Measurements from ENCODE around the gene VDR.

The VDR gene

DNA sequence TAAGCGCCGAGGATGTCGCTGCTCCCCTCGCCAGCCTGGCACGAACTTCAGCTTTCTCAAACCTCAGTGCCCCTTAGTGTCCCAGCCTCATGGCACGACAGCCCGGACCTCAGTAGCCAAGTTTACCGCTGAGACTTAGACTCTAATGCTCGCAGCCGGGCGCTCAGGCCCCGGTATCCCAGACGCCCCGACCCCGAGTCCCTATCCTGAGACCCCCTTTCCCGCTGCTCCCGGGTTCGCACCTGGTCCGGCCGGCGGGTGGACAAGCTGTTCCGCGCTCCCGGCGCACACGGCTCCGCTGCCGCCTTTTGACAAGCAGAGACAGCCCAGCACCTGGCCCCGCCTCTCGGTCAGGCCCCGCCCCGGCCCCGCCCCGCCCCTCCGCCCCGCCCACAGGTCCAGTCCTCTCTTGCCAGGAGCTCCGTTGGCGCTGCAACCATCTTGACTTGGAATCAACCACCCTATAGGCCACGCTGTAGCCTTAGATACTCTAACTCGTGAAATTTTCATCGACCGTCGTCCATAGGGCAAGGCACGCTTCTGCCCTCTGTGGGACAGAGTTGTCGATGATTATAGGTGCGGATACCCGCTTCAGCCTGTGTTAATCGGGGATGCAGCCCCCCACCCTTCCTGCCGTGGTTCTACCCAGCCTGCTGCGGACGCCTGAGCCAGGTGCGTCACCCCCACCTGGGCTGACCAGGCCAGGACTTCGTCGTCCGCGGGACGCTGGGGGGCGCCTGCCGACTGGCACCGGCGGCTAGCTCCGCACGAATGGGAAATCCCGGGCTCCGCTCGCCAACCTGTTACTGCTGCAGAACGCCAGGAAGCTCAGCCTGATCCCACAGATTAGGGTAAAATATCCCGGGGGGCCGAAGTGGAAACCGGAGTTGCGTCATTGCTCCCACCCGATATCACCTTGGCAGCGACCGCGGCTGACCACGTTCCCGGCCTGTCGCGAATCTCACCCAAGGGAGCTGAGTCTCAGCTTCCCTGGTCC is at the start of gene VDR:
VDR (minus strand) TSS at position 282 of the 997 bp plus-strand sequence. CDS start 25,881 bp downstream, outside the sequence.
- DNase-seq, result peak; percentile 81

DNA sequence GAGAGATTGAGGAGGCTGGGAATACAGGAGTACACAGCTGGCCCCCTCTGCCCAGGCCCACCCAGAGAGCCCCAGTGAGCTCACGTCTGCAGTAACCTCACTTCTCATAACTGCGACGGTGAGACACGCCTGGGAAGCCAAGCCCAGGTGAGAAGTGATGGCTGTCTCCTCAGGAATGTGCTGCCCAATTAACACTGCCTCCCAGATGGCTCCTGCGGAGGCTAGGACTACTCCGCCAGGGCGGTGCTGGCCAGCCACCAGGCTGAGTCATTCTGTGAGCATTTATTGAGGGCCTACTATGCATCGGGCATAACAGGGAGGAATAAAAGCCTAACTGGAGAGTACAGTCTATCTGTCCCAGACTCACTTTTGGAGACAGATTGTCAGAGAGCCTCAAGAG is 49.3 kb upstream of the VDR start:
- no peak for DNase-seq

DNA sequence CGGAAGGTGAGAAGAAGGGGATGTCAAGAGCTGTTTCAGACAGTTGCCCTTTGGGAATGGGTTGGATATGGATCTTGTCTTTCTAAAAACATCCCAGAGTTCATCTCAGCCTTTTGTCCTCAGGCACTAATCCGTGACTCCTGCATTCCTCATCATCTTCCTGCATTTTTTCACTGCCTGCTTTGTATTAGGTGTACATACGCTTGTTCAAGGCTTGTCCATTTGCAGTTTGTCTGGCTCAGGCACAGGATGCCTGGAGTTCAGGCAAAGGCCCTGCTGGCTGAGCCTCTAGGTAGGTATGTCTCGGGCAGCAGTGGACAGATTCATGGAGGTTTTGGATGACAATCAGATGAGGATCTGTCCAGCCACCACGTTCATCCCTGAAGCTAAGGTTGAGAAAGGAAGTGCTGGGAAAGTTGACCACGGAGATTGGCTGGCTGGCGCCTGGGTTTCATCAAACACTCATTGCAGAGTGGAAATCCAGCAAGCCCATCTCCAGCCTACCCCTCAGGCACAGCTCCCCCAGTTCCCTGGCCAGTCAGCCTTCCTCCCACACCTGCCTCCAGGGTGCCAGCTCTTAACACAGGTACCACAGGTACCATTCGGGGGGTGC is 46.2 kb upstream of the VDR start:
- DNase-seq, result no peak

DNA sequence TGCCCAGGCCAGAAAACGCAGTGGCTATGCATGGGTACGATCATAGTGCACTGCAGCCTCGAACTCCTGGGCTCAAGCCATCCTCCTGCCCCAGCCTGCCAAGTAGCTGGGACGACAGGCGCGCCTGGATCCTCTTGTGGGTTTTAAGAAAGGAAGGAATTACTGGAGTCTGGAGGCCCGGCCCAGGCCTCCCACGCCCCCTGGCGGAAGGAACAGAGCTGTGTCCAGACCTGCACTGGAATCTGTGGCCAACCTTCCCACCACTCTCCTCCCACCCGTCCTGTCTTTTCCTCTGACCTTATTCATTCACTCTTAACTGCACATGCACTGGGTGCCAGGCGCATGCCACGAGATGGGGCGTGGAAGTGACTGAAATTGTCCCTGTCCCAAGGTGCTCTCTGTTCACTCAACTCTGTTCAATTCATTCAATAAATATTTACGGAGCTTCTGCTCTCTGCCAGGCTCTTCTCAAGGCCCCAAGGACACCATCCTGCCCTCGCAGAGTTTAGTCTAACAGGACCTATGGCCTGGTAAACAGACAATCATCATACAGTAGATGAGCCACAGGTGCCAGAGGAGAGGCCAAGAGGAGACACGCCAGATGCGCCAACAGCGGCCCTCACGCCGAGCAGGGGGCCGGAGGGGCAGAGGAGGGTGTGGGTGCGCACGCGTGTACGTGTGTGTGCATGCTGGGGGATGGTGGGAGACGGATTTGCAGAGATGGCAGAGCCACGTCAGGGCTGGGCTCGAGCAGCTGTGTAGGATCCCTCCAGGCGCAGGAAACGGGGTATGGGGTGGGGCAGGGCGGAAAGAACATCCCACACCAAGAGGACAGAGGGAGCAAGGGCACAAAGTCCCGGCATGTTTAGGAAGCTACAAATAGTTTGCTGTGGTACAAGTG is 44.9 kb upstream of the VDR start:
- DNase-seq, result peak; percentile 49

DNA sequence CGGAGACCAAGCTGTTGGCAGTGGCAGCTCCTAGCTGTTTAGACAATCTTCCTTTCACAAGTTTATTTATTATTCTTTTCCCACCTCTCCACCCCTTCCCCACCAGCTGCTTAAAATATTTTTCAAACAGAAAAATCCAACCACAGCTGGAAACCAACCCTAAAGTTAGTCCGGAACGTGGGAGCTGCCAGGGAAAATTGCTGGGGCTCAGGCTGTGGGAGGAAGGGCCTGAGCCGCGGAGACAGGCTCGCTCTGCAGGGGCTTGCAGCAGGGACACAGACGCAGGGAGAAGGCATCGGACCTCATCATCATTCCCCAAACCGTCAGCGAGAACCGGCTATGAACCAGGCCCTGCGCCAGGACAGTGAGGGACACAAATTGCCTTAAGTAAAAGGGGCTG is 42.5 kb upstream of the VDR start:
- DNase-seq, result no peak

DNA sequence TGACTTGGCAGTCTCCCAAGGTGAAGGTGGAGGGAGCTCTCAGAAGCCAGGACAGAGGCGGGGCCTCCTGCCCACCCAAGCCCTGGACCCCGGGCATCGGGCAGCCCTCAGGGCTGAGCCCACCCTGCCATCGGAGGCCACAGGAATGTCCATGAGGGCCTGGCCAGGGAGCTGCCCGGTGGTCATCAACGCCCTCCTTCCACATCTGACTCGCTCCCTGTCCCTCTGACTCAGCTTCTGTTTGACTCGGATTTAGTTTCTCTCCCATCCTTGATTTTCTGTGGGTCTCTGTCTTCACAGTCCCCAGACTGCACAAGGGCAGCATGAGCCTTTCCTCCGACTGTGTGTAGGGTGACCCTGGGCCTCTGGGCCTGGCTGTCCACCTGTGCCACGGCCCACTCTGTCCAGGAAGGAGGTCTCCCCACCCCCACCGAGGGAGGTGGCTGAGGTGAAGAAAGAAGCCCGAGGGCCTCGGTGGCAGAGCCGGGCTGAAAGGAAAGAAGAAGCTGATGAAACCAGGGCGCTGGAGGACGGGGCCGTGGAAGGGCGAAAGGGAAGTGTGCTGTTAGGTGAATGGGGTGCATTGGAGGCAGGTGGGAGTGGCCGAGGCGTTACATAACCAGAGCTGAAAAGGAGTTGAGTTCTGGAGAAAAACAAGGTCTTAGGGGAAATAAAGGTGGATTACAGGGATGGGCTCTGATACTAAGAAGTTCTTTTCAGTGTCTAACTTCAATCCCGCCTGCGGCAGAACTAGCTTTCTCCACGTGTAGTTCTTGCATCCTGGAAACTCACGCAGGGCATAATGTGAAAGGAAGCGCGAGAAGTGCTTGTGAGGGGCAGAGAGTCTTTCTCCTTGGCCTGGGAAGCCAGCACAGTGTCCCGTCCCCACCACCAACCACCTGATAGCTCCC is 41.9 kb upstream of the VDR start:
- DNase-seq, result no peak

DNA sequence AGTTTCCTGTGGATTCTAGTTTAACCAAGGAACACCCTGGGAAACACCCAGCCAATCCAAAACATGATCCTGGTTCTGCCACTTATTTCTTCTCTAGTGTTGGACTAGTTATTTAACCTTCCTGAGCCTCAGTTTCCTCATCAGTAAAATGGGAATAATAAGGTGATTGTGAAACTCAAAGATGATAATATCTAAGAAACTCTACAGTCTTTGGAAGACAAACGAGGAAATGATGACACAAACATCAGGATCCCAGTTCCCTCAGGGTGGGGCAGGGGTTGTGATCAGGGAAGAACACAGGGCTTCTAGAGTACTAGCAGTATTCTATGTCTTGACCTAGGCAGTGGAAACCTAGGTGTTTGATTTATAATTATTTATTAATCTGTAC is 40.5 kb upstream of the VDR start:
- DNase-seq, result no peak

DNA sequence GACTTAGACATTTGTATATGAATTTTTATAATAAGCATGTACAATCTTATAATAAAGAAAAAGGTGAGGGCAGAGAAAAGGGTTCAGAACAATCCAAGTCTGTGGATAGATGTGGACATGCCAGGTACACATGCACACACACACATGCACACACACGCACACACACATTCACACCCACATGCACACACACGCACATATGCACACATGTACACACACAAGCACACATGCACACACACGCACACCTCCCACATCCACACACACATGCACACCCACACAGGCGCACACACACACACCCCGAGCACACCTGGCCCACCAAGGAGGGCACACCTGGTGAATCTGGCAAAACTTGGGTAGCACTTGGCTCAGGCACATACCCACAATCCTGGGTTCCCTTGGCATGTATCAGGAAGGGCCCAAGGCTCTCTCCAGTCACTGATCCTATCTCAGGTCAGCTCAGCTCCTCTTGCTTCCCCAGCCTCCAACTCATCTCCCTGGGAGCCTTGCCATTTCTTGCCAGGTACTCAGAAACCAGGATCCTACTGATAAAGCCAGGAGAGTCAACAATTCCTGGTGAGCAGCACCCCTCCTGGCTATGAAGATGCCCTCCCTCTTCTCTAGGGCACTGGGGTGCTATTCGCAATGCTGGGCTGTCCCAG is 40.0 kb upstream of the VDR start:
- DNase-seq, result no peak

DNA sequence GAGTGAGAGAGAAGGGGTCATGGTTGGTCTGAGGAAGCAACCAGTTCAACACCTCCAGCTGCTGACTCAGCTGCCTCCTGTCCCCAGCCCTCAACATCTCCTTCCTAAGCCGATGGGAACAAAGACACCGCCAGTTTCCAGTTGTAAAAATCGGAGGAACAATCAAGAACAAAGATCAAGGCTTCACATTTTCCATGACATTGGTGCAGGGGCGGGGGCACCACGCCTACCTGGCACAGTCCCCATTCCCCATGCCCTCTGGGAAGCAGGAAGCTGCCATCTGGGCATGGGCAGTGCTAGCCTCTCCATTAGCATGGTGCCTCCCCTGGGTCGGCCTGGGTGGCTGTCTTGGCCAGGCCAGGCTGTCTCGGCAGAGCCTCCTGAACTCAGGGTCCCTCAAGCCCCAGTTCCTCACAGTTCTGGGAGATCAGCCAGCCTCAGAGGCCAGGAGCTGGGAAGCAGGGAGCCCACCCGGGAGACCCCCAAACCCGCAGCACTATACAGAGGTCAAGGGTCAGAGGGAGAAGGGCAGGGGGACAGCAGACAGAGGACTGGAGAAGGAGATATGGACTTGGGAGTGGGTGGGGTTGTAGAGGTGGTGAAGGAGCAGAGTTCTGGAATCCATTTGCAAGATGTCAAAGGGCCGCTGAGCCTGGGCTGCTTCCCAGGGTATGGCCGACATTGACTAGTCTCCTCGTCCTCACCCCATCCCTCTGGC is 39.0 kb upstream of the VDR start:
- no peak for DNase-seq

DNA sequence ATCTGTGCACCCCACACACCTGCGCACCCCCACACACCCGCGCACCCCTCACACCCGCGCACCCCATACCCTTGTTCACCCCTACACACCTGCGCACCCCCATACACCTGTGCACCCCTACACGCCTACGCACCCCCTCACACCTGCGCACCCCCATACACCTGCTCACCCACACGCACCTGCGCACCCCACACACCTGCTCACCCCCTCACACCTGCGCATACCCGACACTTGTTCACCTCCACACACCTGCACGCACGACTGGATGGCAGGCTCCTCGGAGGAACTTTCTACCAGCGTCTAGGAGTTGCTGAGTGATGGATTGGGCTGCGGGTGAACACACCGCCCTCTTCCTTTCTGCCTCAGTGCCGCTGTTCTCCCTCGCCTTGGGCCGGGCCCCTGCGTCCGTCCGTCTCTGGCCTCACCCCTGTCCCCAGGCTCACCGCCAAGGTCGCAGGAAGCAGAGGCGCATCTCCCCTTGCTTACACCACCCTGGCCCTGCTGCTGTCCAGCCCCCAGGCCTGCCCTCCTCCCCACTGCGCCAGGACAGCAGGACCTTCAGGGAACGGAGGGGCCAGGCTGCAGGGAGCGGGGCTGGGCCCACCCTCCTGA is 37.9 kb upstream of the VDR start:
- no peak for DNase-seq

DNA sequence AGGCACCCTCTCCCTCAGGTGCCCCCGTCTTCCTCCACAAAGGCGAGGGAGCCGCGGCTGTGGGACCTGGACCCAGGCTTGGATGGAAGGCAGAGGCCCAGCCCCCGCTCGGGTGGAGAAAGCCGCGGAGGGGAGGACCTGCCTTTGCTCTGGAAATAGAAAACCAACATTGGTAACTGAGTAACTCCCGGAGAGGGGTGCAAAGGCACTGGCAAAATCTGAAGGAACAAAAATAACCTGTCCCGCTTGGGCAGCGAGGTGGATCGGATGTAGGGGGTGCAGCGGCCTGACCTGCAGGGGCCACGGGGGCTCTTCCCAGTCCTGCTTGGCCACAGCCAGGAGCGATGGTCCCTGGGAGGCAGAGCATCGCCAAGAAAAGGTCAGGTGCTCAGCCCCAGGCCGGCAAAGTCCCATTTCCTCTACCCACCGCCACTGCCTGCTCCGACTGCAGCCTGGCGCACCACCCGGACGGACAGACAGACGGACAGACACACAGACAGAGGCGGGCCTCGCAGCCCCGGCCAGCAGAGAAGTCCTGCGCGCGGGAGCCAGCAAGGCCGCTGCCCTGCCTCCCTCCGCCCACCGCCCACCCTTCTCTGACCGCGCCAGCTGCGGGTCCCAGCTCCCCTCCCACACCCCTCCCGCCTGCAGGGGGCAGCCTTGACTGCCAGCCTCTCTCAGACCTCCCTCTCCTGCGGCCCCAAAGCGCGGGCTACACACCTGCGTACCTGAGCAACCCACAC is 37.2 kb upstream of the VDR start:
- peak; percentile 23 for DNase-seq

DNA sequence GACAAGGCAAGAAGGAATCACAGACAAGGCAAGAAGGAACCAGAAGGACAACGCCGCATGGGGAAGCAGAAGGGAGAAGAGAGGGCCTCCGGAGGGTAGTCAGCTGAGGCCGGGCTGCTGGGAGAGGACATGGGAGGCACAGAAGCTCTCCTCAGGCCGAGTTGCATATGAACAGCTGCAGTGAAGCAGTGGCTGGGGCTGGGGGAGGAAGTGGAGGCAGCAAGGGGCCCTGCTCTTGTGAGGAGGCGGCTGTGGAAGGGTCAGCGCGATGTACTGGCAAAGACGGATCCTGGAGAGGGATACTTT is 36.6 kb upstream of the VDR start:
- DNase-seq, result no peak

DNA sequence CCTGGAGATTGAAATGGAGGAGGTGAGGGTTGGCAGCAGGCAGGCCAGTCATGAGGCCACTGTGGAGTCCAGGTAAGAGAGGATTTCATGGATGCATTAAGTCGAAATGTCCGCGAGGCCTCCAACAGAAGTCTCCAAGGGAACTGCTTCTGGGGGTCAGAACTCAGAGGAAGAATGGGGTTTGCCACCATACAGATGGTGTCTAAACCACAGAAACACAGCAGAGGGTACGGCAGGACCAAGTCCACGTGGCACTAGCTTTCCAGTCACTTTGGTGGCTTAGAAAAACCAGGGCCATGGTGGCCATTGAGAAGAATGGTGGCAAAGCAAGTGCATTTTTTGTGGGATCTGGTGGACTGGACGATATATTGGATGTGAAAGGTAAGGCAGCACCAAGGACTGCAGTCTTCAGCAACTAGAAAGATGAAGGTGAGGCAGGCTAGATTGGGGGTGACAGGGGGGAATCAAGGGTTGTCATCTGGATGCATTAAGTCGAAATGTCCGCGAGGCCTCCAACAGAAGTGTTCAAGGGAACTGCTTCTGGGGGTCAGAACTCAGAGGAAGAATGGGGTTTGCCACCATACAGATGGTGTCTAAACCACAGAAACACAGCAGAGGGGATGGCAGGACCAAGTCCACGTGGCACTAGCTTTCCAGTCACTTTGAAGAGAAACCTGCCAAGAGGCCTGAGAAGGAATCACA is 36.1 kb upstream of the VDR start:
- DNase-seq, result no peak

DNA sequence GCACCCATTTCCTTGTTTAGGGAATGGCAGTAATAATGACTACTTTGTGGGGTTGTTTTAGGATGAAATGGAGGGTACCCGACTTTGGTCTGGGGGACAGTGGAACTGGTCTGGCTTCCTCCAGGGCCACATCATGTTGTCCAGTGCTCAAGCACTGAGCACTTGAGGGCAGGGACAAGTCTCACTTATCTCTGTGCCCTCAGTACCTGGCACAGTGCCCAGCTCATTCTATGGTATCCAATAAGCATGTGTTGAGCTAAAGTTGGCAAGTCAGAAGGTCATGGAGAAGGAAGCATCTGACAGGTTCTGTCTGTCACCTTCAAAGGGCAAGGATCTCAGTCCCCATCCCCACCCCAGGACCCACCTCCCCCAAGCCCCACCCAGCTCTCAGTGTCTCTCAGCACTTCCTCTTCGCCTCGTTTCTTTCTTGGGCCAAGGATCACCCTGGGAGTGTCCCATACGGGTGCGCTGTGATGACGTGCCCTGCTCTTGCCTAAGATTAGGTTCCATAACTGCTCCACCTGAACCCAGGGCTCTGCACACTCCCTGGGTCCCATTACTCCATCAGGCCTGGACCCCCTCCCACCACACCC is 34.3 kb upstream of the VDR start:
- DNase-seq, result no peak

DNA sequence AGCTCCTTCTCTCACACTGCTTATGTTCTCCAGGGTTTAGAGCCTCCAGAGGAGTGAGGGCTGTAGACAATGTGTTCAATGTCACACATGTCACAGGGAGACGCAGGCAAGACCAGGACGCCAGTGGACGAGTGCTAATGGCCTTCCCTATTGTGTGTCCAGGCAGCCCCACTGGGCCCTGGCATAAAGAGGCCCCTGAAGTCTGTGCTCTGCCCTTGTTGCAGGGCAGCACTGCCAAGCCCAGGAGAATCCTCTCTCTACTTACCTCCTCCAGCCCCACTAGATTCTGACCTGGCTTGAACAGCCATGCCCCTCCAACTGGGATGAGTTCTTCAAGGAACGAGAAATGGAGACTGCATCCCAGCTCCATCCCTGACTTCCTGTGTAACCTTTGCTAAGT is 33.8 kb upstream of the VDR start:
- no peak for DNase-seq

DNA sequence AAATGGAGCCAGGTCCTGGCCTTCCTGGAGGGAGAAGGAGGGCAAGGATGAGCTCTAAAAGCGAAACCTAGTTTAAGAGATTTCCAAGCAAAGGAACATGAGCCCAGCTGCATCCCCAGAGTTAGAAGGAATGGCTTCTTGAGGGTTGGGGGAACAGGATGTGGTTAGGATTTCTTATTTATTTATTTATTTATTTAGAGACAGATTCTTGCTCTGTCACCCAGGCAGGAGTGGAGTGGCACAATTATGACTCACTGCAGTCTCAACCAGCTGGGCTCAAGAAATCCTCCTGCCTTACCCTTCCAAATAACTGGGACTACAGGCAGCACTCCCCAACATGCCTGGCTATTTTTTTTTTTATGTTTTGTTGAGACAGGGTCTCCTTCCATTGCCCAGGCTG is 33.3 kb upstream of the VDR start:
- no peak for DNase-seq

DNA sequence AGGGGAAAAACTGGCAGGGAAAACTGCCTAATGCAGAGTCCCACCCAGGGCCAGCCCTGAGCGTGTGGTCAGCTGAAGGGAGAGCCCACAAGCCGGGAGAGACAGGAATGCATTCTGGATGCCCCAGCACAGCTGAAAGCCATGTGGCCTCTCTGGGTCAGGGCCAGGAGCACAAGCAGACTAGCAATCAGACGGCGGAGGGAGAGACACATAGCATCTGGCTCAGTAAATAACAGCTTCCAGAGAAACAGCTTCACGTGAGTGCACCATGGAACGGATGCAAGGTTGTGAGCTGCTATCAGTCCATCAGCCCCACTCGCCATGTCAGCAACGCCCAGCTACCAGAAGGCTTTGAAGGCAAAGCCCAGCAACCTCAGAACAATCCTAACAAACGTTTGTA is 30.4 kb upstream of the VDR start:
- no peak for DNase-seq

DNA sequence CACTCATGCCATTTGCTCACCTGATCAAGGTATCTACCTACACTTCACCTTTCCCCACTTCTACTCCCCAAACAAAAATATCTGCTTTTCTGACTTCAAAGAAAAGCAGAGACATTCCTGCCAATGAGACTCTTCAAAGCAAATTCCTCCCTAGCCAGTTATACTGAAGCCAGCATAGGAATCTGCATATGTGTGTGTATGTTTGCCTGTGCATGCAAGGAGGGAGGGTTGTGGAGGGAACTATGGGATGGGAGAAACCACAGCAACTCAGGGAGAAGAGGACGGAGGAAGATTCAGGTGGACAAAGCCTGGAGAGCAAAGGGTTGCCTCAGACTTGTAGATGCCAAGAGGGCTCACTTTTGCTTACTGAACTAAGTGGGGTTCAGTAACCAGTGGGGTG is 26.4 kb upstream of the VDR start:
- DNase-seq, result no peak

DNA sequence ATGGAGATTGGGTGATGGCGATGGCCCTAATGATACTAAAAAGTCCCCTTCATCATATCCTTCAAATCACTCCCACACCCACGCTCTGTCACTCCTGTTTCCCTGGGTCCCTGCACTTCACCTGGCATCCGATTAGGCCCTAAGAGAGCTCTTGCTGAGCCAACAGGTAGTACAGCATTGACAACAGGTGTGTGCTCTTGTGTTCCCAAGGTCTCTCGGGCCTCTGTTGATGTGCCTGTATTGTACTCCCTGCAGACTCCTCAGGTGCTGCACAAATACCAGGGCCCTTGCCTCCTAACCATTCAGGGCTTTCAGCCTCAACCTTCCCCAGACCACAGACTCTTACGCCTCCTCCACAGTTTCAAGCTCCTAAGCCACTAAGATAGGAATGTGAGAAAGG is 25.8 kb upstream of the VDR start:
- DNase-seq, result no peak

Data from activated CD4-positive, alpha-beta T cell treated with anti-CD3 and anti-CD28 coated beads, Interleukin-2, amount 50 U/mL, for 16 hours (primary cell).